HG02571 (cell line): Measurements from ENCODE around the gene MS4A7.
"Not testable (repeated sequence)": the region's sequence is repeated elsewhere in the genome, so short reads cannot be mapped to it uniquely, and the experiment has no call there.

Experiments
- ATAC-seq: cut with Tn5 transposase; IDR thresholded peaks from one replicate; pipeline ENCODE4 v1.9.1; 2021; ENCODE audit warnings: mild to moderate bottlenecking, moderate library complexity; ENCODE audit not compliant: unreplicated experiment

The MS4A7 gene, protein sequence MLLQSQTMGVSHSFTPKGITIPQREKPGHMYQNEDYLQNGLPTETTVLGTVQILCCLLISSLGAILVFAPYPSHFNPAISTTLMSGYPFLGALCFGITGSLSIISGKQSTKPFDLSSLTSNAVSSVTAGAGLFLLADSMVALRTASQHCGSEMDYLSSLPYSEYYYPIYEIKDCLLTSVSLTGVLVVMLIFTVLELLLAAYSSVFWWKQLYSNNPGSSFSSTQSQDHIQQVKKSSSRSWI

DNA sequence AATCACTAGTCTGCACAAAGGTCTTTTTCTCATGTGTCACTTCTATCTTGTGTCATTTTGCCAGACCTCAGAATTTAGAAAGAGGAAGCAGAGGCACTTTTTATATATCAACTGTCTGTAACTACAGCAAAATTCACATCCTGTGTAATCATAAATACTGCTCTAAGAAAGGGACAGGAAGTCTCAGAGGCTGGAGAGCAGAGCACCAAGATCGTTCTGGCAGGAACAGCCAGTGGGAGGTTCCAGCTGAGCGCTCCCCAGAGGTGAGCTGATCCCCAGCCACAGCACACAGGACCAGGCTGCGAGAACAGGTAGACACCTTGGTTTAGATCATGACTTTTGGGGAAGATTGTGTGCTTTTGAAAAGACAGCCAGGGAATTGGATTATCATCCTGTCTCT, at the start of gene MS4A7:
MS4A7 (plus strand) TSS at position 179 of the 400 bp plus-strand sequence. CDS start 4,610 bp downstream, outside the sequence.
- ATAC-seq, result peak; percentile 68

DNA sequence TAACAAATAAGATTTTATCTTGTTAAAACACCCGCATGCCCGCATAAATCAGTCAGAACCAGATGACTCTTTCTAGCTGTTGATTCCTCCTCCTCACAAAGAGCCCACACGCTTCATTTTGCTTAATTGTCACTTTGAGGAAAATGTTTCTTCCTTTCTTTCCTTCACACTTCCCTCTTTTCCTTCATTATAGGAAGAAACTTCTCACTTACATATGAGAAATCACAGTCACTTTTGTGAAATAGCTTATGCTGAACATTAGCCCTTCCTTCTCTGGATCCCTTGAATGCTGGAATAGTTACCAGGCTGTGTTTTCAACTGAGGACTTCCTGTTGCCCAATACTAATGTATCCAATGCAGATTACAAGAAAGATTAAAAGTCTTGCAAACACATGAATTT, 45.5 kb upstream of the MS4A7 start:
- ATAC-seq, result no peak

DNA sequence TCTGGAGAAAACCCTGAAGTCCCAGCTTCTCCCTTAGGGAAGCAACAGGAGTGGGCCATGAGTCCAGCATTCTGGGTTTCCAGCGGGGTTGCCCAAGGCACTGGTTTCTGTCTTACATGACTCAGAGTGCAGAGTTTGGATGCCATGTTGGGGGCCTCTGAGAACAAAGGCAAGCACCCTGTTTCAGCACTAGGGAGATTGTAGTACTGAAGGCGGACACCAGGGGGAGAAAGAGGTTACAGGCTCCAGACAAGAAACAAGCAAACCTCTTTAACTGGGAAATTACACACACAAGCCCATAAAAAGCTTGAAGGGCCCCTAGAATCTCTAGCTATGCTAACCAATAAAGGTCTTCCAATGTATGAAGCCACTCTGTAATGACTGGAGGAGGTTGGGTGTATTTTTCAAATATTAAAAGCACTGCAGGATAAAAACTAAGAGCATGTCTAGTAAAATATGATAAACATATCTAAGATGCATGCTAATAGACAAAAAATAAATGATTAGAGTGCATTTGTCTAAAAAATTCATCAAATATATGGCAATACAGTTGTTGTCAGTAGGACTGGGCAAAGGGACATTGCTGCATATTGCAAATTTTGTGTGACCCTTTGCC, 44.2 kb upstream of the MS4A7 start:
- ATAC-seq, result no peak

DNA sequence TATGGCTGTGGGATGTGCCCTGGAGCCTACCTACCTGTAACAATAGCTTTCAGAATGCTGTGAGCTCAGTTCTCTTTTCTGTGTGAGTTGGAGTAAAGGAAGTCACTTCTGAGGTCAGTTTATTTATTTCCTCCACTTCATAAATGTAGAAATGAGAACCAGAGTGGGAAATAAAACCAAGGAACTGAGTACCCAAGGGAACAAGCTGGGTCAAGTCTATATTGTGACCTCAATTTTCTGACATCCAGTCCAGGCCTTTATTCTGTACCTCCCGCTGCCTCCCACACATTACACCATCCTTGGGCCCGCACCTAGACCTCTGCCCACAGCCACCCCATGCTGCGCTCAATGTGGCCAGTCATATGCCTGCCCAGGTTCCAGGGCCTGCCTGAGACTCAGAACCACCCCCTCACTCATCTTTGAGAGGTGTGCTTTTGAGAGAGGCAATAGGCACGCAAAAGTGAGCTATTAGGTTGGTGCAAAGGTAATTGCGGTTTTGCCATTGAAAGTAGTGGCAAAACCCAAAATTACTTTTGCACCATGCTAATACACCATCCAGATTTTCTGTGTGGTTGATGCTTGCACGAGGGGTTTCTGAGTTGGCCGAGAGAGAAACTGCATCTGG, 41.5 kb upstream of the MS4A7 start:
- ATAC-seq, result no peak

DNA sequence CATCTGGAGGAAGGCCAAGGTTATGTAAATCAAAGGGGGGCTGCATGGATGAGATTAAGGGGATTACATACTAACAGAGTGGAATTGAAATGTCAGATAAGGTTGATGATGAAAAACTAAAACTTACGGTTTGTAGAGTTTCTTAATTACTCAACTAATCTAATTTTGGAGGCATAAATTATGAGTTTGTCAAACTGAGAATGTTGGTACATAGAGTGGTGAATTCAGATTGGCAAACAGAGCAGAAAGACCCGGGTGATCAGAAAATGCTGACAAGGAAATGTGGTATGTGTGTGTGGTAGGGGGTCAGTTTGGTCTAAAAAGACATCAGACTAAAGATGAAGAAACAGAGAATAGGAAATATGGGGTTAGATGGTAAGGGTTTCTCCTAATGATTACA, 40.3 kb upstream of the MS4A7 start:
- ATAC-seq, result no peak

DNA sequence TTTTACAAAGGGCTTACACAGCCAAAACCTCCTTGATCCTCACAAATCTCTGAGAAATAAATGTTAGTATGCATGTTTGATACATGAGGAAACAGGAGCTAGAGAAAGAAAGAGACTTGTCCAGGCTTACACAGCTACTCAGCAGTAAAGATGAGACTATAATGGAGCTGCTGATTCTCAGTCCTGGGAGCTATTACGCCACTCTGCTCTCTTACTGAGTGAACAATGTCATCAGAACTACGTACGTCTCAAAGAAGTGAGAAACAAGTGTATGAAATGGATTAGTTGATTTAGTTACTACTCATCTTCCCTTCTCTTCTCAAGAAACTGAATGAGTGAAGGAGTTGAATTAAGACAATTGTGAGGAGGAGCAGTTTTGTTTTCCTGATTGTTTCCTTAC, 39.0 kb upstream of the MS4A7 start:
- no peak for ATAC-seq

DNA sequence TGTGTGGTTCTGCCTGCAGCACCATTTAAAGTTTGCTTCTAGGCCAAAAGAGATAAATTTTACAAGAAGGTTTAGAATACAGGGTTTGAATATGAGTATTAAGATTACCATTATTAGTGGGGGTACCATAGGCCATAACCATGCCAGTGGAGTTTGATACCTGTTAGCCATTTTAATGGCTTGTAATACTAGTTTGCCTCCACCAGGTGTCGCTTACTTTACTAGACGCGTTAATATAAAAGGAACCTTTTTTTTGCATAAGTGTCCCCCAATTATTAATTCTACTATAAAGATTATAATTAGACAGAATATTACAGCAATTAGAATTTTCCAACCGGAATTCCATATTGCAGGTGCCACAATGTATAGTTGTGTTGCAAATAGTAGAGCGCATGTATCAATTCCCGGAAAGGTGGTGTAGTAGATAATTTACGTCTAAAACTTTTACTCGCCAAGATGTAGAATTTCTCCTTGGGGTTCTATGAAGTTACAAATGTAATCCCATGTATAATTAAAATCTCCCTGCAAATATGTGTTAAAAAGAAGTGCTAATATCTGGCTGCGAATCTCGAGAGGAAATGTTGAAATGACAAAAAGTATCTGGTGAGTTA, 35.1 kb upstream of the MS4A7 start:
- ATAC-seq, result no peak

DNA sequence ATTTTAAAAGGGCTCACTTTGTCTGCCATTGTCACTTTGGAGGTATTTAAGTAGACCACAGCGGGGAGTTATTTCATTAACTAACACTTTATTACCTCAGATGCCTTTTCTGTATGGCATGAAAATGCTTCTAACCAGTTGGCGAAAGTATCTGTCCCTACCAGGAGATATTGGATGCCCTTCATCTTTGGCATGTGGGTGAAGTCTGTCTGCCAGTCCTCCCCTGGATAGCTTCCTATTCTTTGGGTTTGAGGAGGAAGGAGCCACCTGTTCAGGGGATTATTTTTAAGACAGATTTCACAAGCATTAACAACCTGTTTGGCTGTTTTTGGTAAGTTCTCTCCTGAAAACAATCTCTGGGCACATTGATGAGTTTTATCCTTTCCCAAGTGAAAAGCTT, 34.2 kb upstream of the MS4A7 start:
- ATAC-seq, result no peak

DNA sequence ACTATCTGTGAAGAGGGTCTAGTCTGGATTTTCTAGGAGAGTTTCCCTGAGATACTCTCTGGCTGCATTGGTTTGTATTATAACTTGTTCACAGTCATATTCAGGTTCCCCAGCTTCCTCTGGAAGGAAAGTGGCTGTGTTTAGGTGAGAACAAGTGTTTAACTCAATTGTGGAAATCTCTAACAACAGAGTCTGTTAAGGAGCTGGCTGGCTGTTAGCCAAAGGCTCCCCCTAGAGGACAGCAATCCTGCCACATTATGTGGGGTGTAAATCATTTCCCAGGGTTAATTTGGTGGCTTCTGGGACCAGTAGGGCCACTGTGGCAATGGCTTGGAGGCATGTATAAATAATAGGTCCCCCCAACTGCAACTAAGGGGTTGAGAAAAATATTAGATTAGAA, 32.8 kb upstream of the MS4A7 start:
- ATAC-seq, result no peak

DNA sequence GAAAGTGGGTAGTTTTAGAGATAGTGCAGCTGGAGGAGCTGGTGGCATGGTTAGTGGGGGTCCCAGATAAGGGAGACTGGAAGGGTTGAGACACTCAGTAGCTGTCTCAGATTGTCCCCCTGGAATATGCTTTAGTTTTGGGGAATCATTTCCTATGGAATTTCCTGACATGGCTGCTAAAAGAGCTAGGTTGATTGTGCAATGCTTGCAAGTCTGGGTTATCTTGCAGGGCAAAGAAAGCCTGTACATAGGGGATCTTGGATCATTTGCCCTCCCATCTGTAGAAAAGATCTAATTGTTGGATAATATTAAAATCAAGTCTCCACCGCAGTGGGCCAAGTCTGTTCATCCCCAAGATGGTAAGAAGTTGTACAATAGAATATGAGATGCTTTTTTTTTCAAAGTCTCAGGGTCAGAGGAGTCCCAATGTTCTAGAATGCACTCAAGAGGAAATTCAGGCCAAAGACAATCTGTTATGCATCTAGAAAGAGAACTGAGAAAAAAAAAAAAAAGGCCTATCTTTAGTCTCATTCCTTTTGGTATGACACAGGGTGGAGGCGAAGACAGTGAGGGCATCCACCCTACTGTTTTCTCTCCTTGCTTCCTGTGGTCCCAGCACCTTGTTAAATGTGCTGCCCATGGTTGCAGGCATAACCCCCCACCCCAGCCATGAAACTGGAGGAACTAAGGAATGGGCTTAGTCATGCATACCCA, 31.1 kb upstream of the MS4A7 start:
- ATAC-seq, result no peak

DNA sequence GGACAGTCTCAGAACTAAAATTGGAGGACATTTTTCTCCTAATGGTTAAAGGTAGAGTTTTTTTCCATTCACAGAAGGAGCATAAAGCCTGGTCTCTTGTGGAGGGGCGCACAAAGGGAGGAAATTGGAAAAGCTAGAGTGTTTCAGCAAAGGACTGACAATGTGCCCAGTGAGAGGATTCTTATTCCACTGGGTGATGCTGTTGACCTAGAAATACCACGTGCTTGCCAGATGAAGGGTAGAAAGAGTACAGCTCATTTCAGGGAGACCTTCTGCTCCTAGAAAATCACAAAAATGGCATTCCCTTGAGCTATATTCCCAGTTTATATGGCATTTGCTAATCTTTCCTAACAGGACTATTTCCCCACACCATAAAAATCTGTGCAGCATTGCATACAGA, 30.2 kb upstream of the MS4A7 start:
- no peak for ATAC-seq

DNA sequence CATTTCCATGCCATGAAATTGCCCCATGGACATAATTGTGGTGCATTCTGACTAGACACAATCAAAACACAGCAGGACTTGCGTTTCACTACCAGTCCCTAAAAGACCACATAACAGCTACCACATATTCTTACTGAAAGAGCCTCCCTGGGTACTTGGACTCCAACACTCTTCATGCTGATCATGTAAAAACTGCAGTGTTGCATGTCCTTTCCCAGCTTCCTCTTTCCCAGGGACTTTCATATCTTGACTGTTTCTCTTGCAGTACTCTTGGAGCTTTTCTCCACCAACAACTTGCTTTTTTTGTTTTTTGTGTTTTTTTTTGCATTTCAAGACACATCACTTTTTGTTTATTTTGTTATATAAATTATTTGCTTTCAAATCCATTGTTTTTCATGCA, 28.3 kb upstream of the MS4A7 start:
- ATAC-seq, result no peak

DNA sequence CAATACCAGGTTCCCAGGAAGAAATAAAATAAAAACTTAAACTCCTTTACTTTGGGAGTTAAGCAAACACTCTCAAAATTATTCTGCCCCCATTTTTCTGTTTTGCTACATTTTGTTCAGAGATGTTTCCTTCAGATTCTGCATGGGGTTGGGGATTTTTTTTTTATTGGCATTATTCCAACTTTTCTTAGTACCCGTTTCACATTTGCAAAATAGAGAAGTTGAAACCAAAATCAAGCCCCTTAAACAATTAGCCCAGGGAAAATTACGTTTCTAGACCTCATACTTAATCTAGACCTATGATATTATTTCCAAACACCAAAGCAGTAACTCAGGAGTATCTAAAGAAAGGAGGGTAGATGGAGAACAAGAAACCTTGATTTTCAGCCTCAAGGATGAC, 20.6 kb upstream of the MS4A7 start:
- no peak for ATAC-seq

DNA sequence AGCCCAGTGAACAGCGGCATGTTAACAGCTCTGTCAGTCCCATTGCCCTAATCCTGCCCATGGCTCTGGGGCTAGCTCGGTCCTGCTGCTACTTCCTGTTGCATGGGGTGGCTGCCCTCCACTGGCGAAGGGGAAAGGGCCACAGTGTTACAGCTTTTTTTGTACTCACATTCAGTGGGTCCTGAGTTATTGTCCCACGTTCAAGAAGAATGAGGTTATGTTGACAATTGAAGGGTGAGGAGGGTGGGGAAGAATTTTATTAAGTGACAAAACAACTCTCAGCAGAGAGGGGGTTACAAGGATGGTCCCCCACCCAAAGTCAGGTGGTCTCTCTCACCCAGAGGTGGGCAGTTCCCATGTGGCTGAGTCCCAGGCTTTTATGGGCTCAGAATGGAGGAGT, 17.7 kb upstream of the MS4A7 start:
- ATAC-seq, result no peak

DNA sequence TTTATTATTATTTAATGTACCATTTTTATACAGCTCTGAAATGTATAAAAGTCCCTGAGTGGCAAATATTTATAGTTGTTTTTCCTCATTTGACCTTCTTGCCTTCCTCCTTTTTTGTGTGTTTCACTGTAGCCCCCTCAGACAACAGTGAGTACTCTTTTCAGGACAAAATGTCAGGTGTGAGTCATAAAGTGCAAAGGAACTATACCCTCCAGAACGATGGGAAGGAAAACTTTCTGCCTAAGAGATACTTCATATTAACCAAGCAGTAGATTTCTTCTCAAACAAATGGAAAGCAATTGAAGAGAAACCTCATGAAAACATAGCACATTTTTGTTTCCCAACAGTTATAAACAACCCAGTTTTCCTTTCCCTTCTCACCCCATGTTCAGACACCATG, 16.1 kb upstream of the MS4A7 start:
- no peak for ATAC-seq

DNA sequence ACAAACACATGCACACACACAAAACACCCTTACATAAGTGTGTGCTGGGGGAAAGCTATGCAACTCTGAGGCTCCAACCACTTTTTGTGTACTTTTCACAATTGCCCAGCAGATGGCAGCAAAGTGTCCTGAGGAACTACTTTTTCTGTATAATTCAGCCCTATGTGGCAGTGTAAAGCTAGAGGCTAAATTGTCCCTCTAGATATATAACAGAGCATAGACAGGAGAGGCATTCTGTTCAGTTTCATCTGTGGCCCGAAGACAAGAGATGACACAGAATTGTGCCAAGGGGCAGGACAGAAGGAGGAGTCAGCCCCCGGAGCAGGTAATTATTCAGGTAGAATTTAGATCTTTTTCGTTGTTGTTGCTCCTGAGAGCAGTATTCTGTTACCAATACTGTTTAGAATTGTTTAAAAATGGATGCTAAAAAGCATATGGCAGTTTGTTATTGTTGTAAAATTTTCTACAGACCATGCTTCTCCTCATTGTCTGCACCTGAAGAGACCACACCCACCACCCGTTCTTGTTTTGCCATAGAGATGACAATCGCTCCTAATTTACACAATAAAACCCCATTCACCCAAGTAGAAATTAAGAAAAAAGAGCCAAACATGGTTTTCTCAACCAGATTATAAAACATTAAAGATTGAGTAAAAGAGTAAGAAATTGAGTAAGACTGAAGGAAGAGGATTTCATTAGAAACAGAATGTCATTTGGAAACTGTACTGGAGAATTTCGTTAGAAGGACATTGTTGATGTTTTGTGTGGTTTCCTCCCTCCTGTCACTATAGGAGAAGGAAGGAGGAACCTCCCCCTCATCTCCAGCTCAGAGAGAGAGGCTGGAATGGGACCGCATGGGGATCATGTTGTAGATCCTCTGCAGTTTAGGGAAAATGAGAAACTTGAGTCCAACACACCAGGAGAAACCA, 14.5 kb upstream of the MS4A7 start:
- peak; percentile 49 for ATAC-seq

DNA sequence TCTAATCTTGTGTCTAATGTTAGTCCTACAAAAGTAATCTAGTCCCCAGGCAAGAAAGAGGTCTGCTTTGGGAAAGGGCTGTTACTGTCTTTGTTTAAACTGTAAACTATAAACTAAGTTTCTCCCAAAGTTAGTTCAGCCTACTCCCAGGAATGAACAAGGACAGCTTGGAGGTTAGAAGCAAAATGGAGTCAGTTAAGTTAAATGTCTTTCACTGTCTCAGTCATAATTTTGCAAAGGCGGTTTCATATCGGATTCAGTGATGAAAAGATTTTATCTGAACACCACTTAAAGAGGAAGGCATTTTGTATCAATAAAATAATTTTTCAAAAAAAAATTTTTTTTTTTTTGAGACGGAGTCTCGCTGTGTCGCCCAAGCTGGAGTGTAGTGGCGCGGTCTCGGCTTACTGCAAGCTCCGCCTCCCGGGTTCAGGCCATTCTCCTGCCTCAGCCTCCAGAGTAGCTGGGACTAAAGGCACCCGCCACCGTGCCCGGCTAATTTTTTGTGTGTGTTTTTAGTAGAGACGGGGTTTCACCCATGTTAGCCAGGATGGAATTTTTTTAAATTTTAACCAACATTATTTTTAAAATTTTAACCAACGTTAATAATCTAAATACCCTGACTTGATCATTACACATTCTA, 11.9 kb upstream of the MS4A7 start:
- not testable (repeated sequence) for ATAC-seq

DNA sequence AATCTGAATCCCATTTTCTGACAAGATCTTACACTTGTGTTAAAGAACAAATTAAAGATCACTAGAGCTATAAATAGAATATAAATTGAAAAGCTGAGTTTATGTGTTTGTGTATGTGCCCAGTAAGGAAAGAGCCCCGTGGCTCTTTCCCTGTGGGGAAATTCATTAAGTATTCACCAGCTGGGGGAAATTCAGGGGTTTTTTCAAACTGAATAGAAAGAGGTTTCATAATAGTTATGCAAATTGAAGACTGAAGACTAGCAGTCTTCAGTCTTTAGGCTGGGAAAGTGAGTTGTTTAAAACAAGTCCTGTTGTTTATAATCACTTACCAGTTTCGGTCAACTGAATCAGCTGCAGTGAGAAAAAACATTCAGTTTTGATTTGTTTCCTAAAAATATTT, 11.3 kb upstream of the MS4A7 start:
- peak; percentile 88 for ATAC-seq

DNA sequence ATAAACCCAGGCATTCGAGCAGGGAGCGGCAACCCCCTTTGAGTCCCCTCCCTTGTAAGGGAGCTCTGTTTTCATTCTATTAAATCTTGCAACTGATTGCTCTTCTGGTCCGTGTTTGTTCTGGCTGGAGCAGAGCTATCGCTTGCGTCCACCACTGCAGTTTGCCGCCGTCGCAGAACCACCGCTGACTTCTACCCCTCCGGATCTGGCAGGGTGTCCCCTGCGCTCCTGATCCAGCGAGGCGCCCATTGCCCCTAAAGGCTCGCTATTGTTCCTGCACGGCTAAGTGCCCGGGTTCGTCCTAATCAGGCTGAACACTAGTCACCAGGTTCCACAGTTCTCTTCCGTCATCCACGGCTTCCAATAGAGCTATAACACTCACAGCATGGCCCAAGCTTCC, 10.4 kb upstream of the MS4A7 start:
- no peak for ATAC-seq

DNA sequence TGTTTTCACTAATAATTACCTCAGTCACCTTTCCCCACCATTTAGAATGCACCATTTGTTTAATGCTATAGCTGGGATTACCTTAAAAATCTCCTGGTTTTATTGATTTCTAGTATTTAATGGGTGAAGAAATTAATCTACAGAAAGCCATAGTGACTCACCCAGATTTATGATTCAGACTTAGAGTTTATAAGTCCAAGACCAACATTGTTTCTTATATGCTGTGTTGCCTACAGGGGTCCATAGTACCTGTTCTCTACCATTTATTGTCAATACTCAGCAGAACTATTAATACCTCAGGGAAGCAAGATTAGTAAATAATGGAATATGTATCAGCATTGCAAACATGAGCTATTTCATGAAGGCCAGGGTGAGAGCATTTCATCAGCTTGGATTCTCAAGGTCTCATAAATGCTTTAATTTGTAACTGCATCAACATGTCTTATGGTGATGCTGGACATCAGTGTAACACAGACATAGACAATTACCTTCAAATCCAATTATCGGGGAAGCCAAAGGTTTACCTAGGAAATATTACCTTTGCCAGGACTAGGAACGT, 8.0 kb upstream of the MS4A7 start:
- ATAC-seq, result no peak
